Measurements from ENCODE around the gene BBOF1. TPM values are rescaled to one million over a fixed set of nuclear protein-coding genes. Genes with fewer than 3 reads are reported as not detected.

BBOF1 gene
- total RNA-seq, 1 experiment from 2014 or later: 1.6 TPM

- H3K4me1 ChIP-seq (ENCODE audit: insufficient read depth, low read length, poor library complexity, severe bottlenecking): no peaks in the 10 kb centered on the region
- no peaks in the 10 kb centered on the region for H3K9me3 ChIP-seq (ENCODE audit: low read depth, low read length, poor library complexity, severe bottlenecking)
- no TSS peak for BruUV-seq (replicated peaks)
- no peak overlapping the region for H3K4me3 ChIP-seq (ENCODE audit: low read depth, low read length, poor library complexity, severe bottlenecking)
- CTCF ChIA-PET: no interaction called here
- POLR2A ChIA-PET (ENCODE audit: low non-redundant PET): interaction anchor here (0.7 kb wide), 1 partner anchor 47 kb away, joined by 8 read pairs; no protein-coding TSS in a partner anchor
- no peak overlapping the region for H3K27ac ChIP-seq (ENCODE audit: low read depth, low read length, poor library complexity, severe bottlenecking)
- H3K27me3 ChIP-seq (replicated peaks; ENCODE audit: insufficient read depth, low read depth, low read length, poor library complexity): no peaks in the 10 kb centered on the region
- intact Hi-C loops (cut with micrococcal nuclease; ENCODE audit: unreplicated experiment): no loop called here
- no peaks in the 10 kb centered on the region for H3K36me3 ChIP-seq (ENCODE audit: insufficient read depth, low read length, poor library complexity, severe bottlenecking)
- TF ChIP-seq CTCF (conservative IDR thresholded peaks at IDR 0.05; ENCODE audit: low read depth, low read length) (no peak), EZH2 (IDR thresholded peaks at IDR 0.05; ENCODE audit: borderline replicate concordance, low read depth, low read length, poor library complexity, severe bottlenecking) (no peak)
- no peak for DNase-seq (ENCODE audit: low spot score)
These were observed 23.2 kb upstream of the BBOF1 start for GRCh38 chr14:73995977-73996378.

GRCh38 chr14:73996731-73997107, 22.4 kb upstream of the BBOF1 start:
- intact Hi-C loops (cut with micrococcal nuclease; ENCODE audit: unreplicated experiment): no loop called here
- CTCF ChIA-PET: no interaction called here
- Histone ChIP-seq H3K4me3 (ENCODE audit: low read depth, low read length, poor library complexity, severe bottlenecking) (no peak overlapping the region), H3K36me3 (ENCODE audit: insufficient read depth, low read length, poor library complexity, severe bottlenecking) (no peaks in the 10 kb centered on the region), H3K4me1 (ENCODE audit: insufficient read depth, low read length, poor library complexity, severe bottlenecking) (no peaks in the 10 kb centered on the region), H3K27ac (ENCODE audit: low read depth, low read length, poor library complexity, severe bottlenecking) (no peak overlapping the region), H3K27me3 (replicated peaks; ENCODE audit: insufficient read depth, low read depth, low read length, poor library complexity) (no peaks in the 10 kb centered on the region), H3K9me3 (ENCODE audit: low read depth, low read length, poor library complexity, severe bottlenecking) (no peaks in the 10 kb centered on the region)
- TF ChIP-seq CTCF (conservative IDR thresholded peaks at IDR 0.05; ENCODE audit: low read depth, low read length): no peak
- TF ChIP-seq EZH2 (IDR thresholded peaks at IDR 0.05; ENCODE audit: borderline replicate concordance, low read depth, low read length, poor library complexity, severe bottlenecking): no peak
- BruUV-seq (replicated peaks): no TSS peak
- POLR2A ChIA-PET (ENCODE audit: low non-redundant PET): no interaction called here
- DNase-seq (ENCODE audit: low spot score): no peak

- Histone ChIP-seq H3K27me3 (replicated peaks; ENCODE audit: insufficient read depth, low read depth, low read length, poor library complexity) (no peaks in the 10 kb centered on the region), H3K4me1 (ENCODE audit: insufficient read depth, low read length, poor library complexity, severe bottlenecking) (no peaks in the 10 kb centered on the region), H3K27ac (ENCODE audit: low read depth, low read length, poor library complexity, severe bottlenecking) (no peak overlapping the region), H3K36me3 (ENCODE audit: insufficient read depth, low read length, poor library complexity, severe bottlenecking) (no peaks in the 10 kb centered on the region), H3K4me3 (ENCODE audit: low read depth, low read length, poor library complexity, severe bottlenecking) (no peak overlapping the region), H3K9me3 (ENCODE audit: low read depth, low read length, poor library complexity, severe bottlenecking) (no peaks in the 10 kb centered on the region)
- BruUV-seq (replicated peaks): no TSS peak
- intact Hi-C loops (cut with micrococcal nuclease; ENCODE audit: unreplicated experiment): no loop called here
- no peak for TF ChIP-seq CTCF (conservative IDR thresholded peaks at IDR 0.05; ENCODE audit: low read depth, low read length)
- TF ChIP-seq EZH2 (IDR thresholded peaks at IDR 0.05; ENCODE audit: borderline replicate concordance, low read depth, low read length, poor library complexity, severe bottlenecking): no peak
- ChIA-PET CTCF (no interaction called here), POLR2A (ENCODE audit: low non-redundant PET) (no interaction called here)
- DNase-seq (ENCODE audit: low spot score): no peak
These were observed 21.8 kb upstream of the BBOF1 start for GRCh38 chr14:73997108-73997943.

Data from A673 (cell line).